HEK293 (cell line): ENCODE measurements around the gene STK32C.

Source experiments
- CTCF ChIA-PET: fragments of 350-600 bp; formaldehyde crosslinking; extraction: SDS; loops from one replicate; lab custom pipeline; 2021; ENCODE audit warnings: antibody characterized with exemption; lab: Yijun Ruan, JAX
- POLR2A ChIA-PET: fragments of 300-600 bp; formaldehyde crosslinking; extraction: SDS; loops from one replicate; lab custom pipeline; 2020; ENCODE audit warnings: antibody characterized with exemption, inconsistent platforms; lab: Yijun Ruan, JAX
- H3K27ac ChIP-seq: fragments of 200-500 bp; sonication (Bioruptor generic); 2 replicates; pipeline ENCODE4 v1.5.1; 2014; ENCODE audit warnings: low read depth, low read length, control low read depth, inconsistent platforms; ENCODE audit errors: extremely low read depth
- H3K36me3 ChIP-seq, 2 experiments: fragments of 200-500 bp in 1 of 2; sonication (Bioruptor generic) in 1 of 2; 1 replicate in 1 of 2; 2 replicates in 1 of 2; pipeline ENCODE4 v1.5.1; 2014 to 2017; ENCODE audit warnings: inconsistent platforms in 2 of 2, low read length in 2 of 2; ENCODE audit not compliant: control insufficient read depth in 2 of 2, insufficient read depth in 1 of 2
- H3K4me1 ChIP-seq: fragments of 200-500 bp; sonication (Bioruptor generic); 2 replicates; pipeline ENCODE4 v1.5.1; 2014; ENCODE audit warnings: mild to moderate bottlenecking, low read length, inconsistent platforms; ENCODE audit not compliant: control insufficient read depth, insufficient read depth
- H3K4me3 ChIP-seq: 2 replicates; pipeline ENCODE4 v1.5.1; 2011; ENCODE audit warnings: low read depth, mild to moderate bottlenecking, control low read depth, low read length, moderate library complexity
- H3K9me3 ChIP-seq: fragments of 200-500 bp; sonication (Bioruptor generic); 2 replicates; pipeline ENCODE4 v1.5.1; 2014; ENCODE audit warnings: low read depth, low read length, inconsistent platforms; ENCODE audit not compliant: control insufficient read depth, insufficient read depth
- EGR2 ChIP-seq: fragments of 450-650 bp; formaldehyde crosslinking; IDR thresholded peaks from 2 replicates; pipeline ENCODE4 v1.5.1; 2016; ENCODE audit warnings: low read depth, missing biosample characterization, missing genetic modification characterization
- GFI1B ChIP-seq: fragments of 450-650 bp; formaldehyde crosslinking; IDR thresholded peaks from 2 replicates; pipeline ENCODE4 v1.5.1; 2016; ENCODE audit warnings: missing biosample characterization, missing genetic modification characterization
- KLF1 ChIP-seq: fragments of 450-650 bp; formaldehyde crosslinking; IDR thresholded peaks from 2 replicates; pipeline ENCODE4 v1.5.1; 2016; ENCODE audit warnings: missing biosample characterization, missing genetic modification characterization
- PRDM4 ChIP-seq: fragments of 450-650 bp; formaldehyde crosslinking; IDR thresholded peaks from 2 replicates; pipeline ENCODE4 v1.5.1; 2017; ENCODE audit warnings: missing biosample characterization, missing genetic modification characterization
- SALL2 ChIP-seq: fragments of 450-650 bp; formaldehyde crosslinking; IDR thresholded peaks from 2 replicates; pipeline ENCODE4 v1.5.0; 2017; ENCODE audit warnings: missing biosample characterization, mild to moderate bottlenecking, missing genetic modification characterization, borderline replicate concordance
- YY1 ChIP-seq: fragments of 450-650 bp; formaldehyde crosslinking; IDR thresholded peaks from 2 replicates; pipeline ENCODE4 v1.5.1; 2018; ENCODE audit warnings: missing biosample characterization, missing genetic modification characterization
- ZBTB20 ChIP-seq: fragments of 450-650 bp; formaldehyde crosslinking; IDR thresholded peaks from 2 replicates; pipeline ENCODE4 v1.5.1; 2016; ENCODE audit warnings: missing biosample characterization, missing genetic modification characterization
- ZNF132 ChIP-seq: fragments of 450-650 bp; formaldehyde crosslinking; IDR thresholded peaks from 2 replicates; pipeline ENCODE4 v1.5.1; 2017; ENCODE audit warnings: missing biosample characterization, missing genetic modification characterization, borderline replicate concordance
- ZNF169 ChIP-seq: fragments of 450-650 bp; formaldehyde crosslinking; IDR thresholded peaks from 2 replicates; pipeline ENCODE4 v1.5.1; 2016; ENCODE audit warnings: missing biosample characterization, missing genetic modification characterization
- ZNF239 ChIP-seq: fragments of 450-650 bp; formaldehyde crosslinking; IDR thresholded peaks from 2 replicates; pipeline ENCODE4 v1.5.1; 2016; ENCODE audit warnings: missing biosample characterization, missing genetic modification characterization
- ZNF266 ChIP-seq: fragments of 450-650 bp; formaldehyde crosslinking; IDR thresholded peaks from 2 replicates; pipeline ENCODE4 v1.5.1; 2016; ENCODE audit warnings: missing biosample characterization, missing genetic modification characterization, low read depth
- ZNF623 ChIP-seq: fragments of 450-650 bp; formaldehyde crosslinking; IDR thresholded peaks from 2 replicates; pipeline ENCODE4 v1.5.1; 2016; ENCODE audit warnings: missing biosample characterization, missing genetic modification characterization
- ZNF837 ChIP-seq: fragments of 450-650 bp; formaldehyde crosslinking; IDR thresholded peaks from 2 replicates; pipeline ENCODE4 v1.5.1; 2016; ENCODE audit warnings: missing biosample characterization, missing genetic modification characterization
- TF ChIP-seq, protein P1 (sequence below): fragments of 450-650 bp; formaldehyde crosslinking; IDR thresholded peaks from 2 replicates; pipeline ENCODE4 v1.5.1; 2016; ENCODE audit warnings: missing biosample characterization, missing genetic modification characterization

The STK32C gene

GRCh38 chr10:132225073-132225848 is 82.5 kb downstream of the STK32C start:
- ChIA-PET POLR2A (no interaction called here), CTCF (interaction anchor here (0.6 to 0.7 kb wide), 3 partner anchors 9 to 469 kb away, joined by 3 to 4 read pairs (median 4); no protein-coding TSS in a partner anchor)
- Histone ChIP-seq H3K36me3 (no peaks in the 10 kb centered on the region), H3K4me3 (no peak overlapping the region), H3K9me3 (no peaks in the 10 kb centered on the region), H3K4me1 (no peaks in the 10 kb centered on the region), H3K27ac (no peak overlapping the region)
- TF ChIP-seq ZNF169 (tag by site-specific recombination) (no peak), KLF1 (tag by site-specific recombination) (peak; percentile 37; the same call in 1 of the 2 replicates), EGR2 (tag by site-specific recombination) (0 out of 2 replicates have a peak, but pooled peaks have one; percentile 10)

DNA sequence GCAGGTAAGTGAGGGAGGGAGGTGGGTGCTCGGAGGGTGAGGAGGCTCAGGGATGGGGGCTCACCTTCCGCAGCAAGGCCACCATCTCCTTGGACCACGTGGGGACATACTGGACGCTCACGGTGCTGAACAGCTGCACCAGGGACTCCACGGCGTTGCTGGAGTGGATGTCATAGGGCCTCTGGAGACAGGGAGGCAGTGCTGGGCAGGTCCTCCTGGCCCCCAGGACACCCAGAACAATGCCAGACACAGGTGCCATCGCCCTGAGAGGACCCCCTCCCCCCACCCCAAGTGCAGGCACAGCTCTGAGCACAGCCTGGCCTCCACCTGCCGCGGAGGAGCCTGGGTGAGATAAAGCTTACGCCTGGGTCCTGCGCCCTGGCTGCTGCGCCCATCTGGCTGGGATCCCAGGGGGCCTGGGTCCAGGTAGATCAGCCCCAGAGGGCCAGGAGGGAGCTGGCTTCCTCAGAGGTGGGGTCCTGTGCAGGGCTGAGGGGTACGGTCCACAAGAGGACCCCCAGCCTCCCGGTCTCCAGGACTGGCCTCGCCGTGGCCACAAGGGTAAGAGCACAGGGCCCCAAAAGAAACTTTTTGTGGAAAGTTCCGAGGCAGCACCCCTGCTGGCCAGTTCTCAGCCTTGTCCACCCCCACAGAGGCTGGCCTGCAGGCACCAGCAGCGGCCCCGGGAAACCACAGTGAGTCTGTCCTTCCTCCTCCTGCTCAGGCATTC is 83.2 kb downstream of the STK32C start:
- POLR2A ChIA-PET = no interaction called here
- Histone ChIP-seq H3K36me3 (no peaks in the 10 kb centered on the region), H3K4me3 (no peak overlapping the region), H3K9me3 (no peaks in the 10 kb centered on the region), H3K4me1 (no peaks in the 10 kb centered on the region), H3K27ac (no peak overlapping the region)
- CTCF ChIA-PET = interaction anchor here (0.6 to 1.4 kb wide), 10 partner anchors 9 to 470 kb away, joined by 3 to 12 read pairs (median 4); no protein-coding TSS in a partner anchor
- TF ChIP-seq ZNF837 = no peak
- no peak for TF ChIP-seq ZNF623 (tag by site-specific recombination)
- no peak for TF ChIP-seq SALL2 (tag by site-specific recombination)

DNA sequence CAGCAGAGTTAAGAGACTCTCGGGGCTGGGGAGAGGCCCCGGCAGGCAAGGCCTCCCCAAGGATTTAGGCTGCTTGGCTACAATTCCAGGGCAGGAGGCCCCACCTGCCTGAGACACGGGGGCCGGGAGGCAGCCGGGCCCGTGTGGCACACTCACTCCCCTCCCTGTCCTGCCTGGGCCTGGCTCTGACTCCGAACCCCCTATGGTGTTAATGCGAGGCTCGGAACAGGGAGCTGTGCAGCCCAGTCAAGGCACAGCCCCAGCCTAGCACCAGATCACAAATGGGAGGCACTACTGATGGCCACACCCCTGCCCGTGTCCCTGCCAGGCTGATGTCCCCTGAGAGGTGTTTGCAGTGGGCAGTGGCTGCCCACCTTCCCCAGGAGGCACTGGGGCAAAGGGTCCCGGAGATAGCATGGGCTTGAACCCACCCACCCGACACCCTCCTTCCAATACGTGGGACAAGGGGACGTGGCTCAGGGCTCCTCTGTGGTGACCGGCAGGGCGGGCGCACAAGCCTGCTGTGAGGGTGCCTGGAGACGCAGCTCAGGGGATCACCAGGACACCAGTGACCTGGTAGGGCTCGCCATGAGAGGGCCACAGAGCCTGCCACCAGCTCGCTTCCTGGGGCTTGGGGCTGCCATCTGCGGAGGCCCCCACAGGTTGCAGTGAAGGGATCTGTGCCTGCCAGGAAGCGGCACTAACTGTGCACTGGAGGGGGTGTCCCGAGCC is 84.0 kb downstream of the STK32C start:
- CTCF ChIA-PET = interaction anchor here (0.5 to 1.4 kb wide), 15 partner anchors 10 to 419 kb away, joined by 3 to 12 read pairs (median 4); no protein-coding TSS in a partner anchor
- no peak overlapping the region; the same call in 1 of the 2 replicates for H3K27ac ChIP-seq
- POLR2A ChIA-PET = no interaction called here
- H3K4me1 ChIP-seq = no peaks in the 10 kb centered on the region
- no peaks in the 10 kb centered on the region for H3K9me3 ChIP-seq
- no peaks in the 10 kb centered on the region for H3K36me3 ChIP-seq
- no peak for TF ChIP-seq YY1 (tag by site-specific recombination)
- TF ChIP-seq PRDM4 (tag by site-specific recombination) = no peak
- TF ChIP-seq GFI1B (tag by site-specific recombination) = no peak
- no peak for TF ChIP-seq ZNF239
- TF ChIP-seq, protein P1, sequence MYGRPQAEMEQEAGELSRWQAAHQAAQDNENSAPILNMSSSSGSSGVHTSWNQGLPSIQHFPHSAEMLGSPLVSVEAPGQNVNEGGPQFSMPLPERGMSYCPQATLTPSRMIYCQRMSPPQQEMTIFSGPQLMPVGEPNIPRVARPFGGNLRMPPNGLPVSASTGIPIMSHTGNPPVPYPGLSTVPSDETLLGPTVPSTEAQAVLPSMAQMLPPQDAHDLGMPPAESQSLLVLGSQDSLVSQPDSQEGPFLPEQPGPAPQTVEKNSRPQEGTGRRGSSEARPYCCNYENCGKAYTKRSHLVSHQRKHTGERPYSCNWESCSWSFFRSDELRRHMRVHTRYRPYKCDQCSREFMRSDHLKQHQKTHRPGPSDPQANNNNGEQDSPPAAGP = no peak
- no peak for TF ChIP-seq ZNF266
- no peak for TF ChIP-seq ZBTB20 (tag by site-specific recombination)
- TF ChIP-seq ZNF132 (tag by site-specific recombination) = no peak
- H3K4me3 ChIP-seq = no peak overlapping the region
